Smooth muscle cell (in vitro differentiated cells): ENCODE results near the gene DGKG. TPM values are rescaled to one million over a fixed set of nuclear protein-coding genes. Genes with fewer than 3 reads are reported as not detected.

Experiments used
- DNase-seq: peaks from one replicate; lab custom pipeline; 2025; ENCODE audit not compliant: unreplicated experiment; lab: John Stamatoyannopoulos, UW
- H2AFZ ChIP-seq: fragments of 200-600 bp; sonication (generic); 2 replicates; pipeline ENCODE4 v1.6.0; 2016; ENCODE audit warnings: antibody characterized with exemption, low read depth, mild to moderate bottlenecking
- H3F3A ChIP-seq: fragments of 200-600 bp; sonication (generic); 2 replicates; pipeline ENCODE4 v1.6.0; 2017; ENCODE audit warnings: antibody characterized with exemption, low read depth
- H3K27ac ChIP-seq: fragments of 200-600 bp; sonication (generic); 2 replicates; pipeline ENCODE4 v1.5.1; 2016; ENCODE audit warnings: low read depth, mild to moderate bottlenecking
- H3K27me3 ChIP-seq: fragments of 200-600 bp; sonication (generic); 2 replicates; pipeline ENCODE4 v1.6.1; 2016; ENCODE audit warnings: low read depth, mild to moderate bottlenecking
- H3K36me3 ChIP-seq: fragments of 200-600 bp; sonication (generic); 2 replicates; pipeline ENCODE4 v1.5.1; 2016; ENCODE audit warnings: low read depth
- H3K4me1 ChIP-seq: fragments of 200-600 bp; sonication (generic); 2 replicates; pipeline ENCODE4 v1.5.1; 2016; ENCODE audit warnings: low read depth
- H3K4me2 ChIP-seq: fragments of 200-600 bp; sonication (generic); 2 replicates; pipeline ENCODE4 v1.6.0; 2016; ENCODE audit warnings: mild to moderate bottlenecking
- H3K4me3 ChIP-seq: fragments of 200-600 bp; sonication (generic); 2 replicates; pipeline ENCODE4 v1.5.1; 2016; ENCODE audit warnings: mild to moderate bottlenecking
- H3K79me2 ChIP-seq: fragments of 200-600 bp; sonication (generic); 2 replicates; pipeline ENCODE4 v1.6.0; 2016; ENCODE audit warnings: low read depth, mild to moderate bottlenecking
- H3K9ac ChIP-seq: fragments of 200-600 bp; sonication (generic); 2 replicates; pipeline ENCODE4 v1.6.0; 2016; ENCODE audit warnings: low read depth
- H3K9me3 ChIP-seq: fragments of 200-600 bp; sonication (generic); replicated peaks from 2 replicates; pipeline ENCODE4 v1.5.1; 2016; ENCODE audit warnings: low read depth
- H4K20me1 ChIP-seq: fragments of 200-600 bp; sonication (generic); 2 replicates; pipeline ENCODE4 v1.6.0; 2016; ENCODE audit warnings: low read depth
- CTCF ChIP-seq: fragments of 200-600 bp; sonication (generic); IDR thresholded peaks from 2 replicates; pipeline ENCODE4 v1.5.1; 2017; ENCODE audit warnings: borderline replicate concordance, mild to moderate bottlenecking, antibody characterized with exemption; ENCODE audit not compliant: insufficient read depth, poor library complexity, severe bottlenecking
- WGBS: methylation state at CpG from one replicate; pipeline ENCODE4 v1.1.7; 2016; ENCODE audit warnings: low lambda C conversion rate; 5-methylcytosine and 5-hydroxymethylcytosine counted together
- polyA plus RNA-seq: library from polyadenylated mRNA; unstranded; fragments of >200 nt; fragmentation: Nextera tagmentation; extraction: Ambion mirVana; gene quantifications from 2 replicates; pipeline ENCODE4 v1.2.1, GENCODE V29; 2016
- total RNA-seq: library from RNA; depleted of rRNA; stranded (reverse); fragments of >200 nt; gene quantifications from 2 replicates; pipeline ENCODE4 v1.2.3, GENCODE V29; 2014

Gene DGKG
- total and polyA plus RNA-seq, 2 experiments from 2014 or later = 0.64 TPM; not detected in 1

GRCh38 chr3:186144257-186144656, 217.8 kb downstream of the DGKG start:
- H2AFZ ChIP-seq = no peak overlapping the region

GRCh38 chr3:186143250-186143649, 218.8 kb downstream of the DGKG start:
- Histone ChIP-seq H3K36me3 (no peaks in the 10 kb centered on the region), H3F3A (no peaks in the 10 kb centered on the region), H3K4me2 (no peak overlapping the region), H3K27me3 (no peaks in the 10 kb centered on the region), H3K4me3 (no peak overlapping the region), H3K9me3 (no peaks in the 10 kb centered on the region), H3K27ac (no peak overlapping the region), H3K9ac (no peak overlapping the region), H4K20me1 (no peaks in the 10 kb centered on the region), H3K4me1 (no peaks in the 10 kb centered on the region), H2AFZ (no peak overlapping the region), H3K79me2 (no peaks in the 10 kb centered on the region)
- 89% methylated on average over 1 of the region's 1 CpG for WGBS
- no peak for TF ChIP-seq CTCF
- DNase-seq = no peak

More at GRCh38 chr3:186144257-186144656, 217.8 kb downstream of the DGKG start:
- Histone ChIP-seq H4K20me1 (no peaks in the 10 kb centered on the region), H3F3A (no peaks in the 10 kb centered on the region), H3K4me1 (no peaks in the 10 kb centered on the region), H3K4me2 (no peak overlapping the region), H3K36me3 (no peaks in the 10 kb centered on the region), H3K4me3 (no peak overlapping the region), H3K9me3 (no peaks in the 10 kb centered on the region), H3K27me3 (no peaks in the 10 kb centered on the region), H3K27ac (no peak overlapping the region), H3K79me2 (no peaks in the 10 kb centered on the region), H3K9ac (no peak overlapping the region)
- TF ChIP-seq CTCF = no peak
- DNase-seq = no peak
- 93% methylated on average over 5 of the region's 5 CpGs for WGBS

- no peak overlapping the region for H3K4me2 ChIP-seq
- H2AFZ ChIP-seq = no peak overlapping the region
- H3K4me3 ChIP-seq = no peak overlapping the region
- no peak overlapping the region for H3K9ac ChIP-seq
- no peaks in the 10 kb centered on the region for H3K79me2 ChIP-seq
- no peak overlapping the region for H3K27ac ChIP-seq
- H3K9me3 ChIP-seq = no peaks in the 10 kb centered on the region
- no peaks in the 10 kb centered on the region for H3F3A ChIP-seq
- no peaks in the 10 kb centered on the region for H3K27me3 ChIP-seq
- H3K36me3 ChIP-seq = no peaks in the 10 kb centered on the region
- TF ChIP-seq CTCF = no peak
- H3K4me1 ChIP-seq = no peaks in the 10 kb centered on the region
- H4K20me1 ChIP-seq = no peaks in the 10 kb centered on the region
- no peak for DNase-seq
Measured at GRCh38 chr3:186142393-186142932, 219.6 kb downstream of the DGKG start.

- WGBS = 49% methylated on average over 2 of the region's 2 CpGs
- no peak for TF ChIP-seq CTCF
- Histone ChIP-seq H2AFZ (no peak overlapping the region), H3K4me3 (no peak overlapping the region), H3K9ac (no peak overlapping the region), H3K36me3 (no peaks in the 10 kb centered on the region), H3K4me2 (no peak overlapping the region), H3K4me1 (no peaks in the 10 kb centered on the region), H3K9me3 (no peaks in the 10 kb centered on the region), H3K27ac (no peak overlapping the region), H3K79me2 (no peaks in the 10 kb centered on the region), H3F3A (no peaks in the 10 kb centered on the region), H4K20me1 (no peaks in the 10 kb centered on the region), H3K27me3 (no peaks in the 10 kb centered on the region)
- no peak for DNase-seq
Measured at GRCh38 chr3:186141790-186142189, 220.2 kb downstream of the DGKG start.
